Mesendoderm (in vitro differentiated cells): Measurements from ENCODE around the gene OFD1.

ENCODE experiments used
- DNase-seq: peaks from one replicate; pipeline ENCODE4 v3.0.0; 2013
- H2AK5ac ChIP-seq: 2 replicates; pipeline ENCODE4 v1.6.1; 2013; ENCODE audit warnings: low read length, inconsistent platforms
- H2BK120ac ChIP-seq: 2 replicates; pipeline ENCODE4 v1.6.1; 2013; ENCODE audit warnings: low read depth, mild to moderate bottlenecking, low read length, moderate library complexity, mixed read lengths
- H2BK15ac ChIP-seq: replicated peaks from 2 replicates; pipeline ENCODE4 v1.6.1; 2013; ENCODE audit warnings: low read depth, mild to moderate bottlenecking, moderate library complexity
- H2BK5ac ChIP-seq: 2 replicates; pipeline ENCODE4 v1.6.1; 2013; ENCODE audit warnings: low read length, inconsistent platforms
- H3K18ac ChIP-seq: 2 replicates; pipeline ENCODE4 v1.6.1; 2013; ENCODE audit warnings: mild to moderate bottlenecking, low read length, mixed read lengths
- H3K23ac ChIP-seq: one replicate; pipeline ENCODE4 v1.6.1; 2013; ENCODE audit warnings: low read length
- H3K27ac ChIP-seq: 2 replicates; pipeline ENCODE4 v1.5.1; 2013; ENCODE audit warnings: low read depth, mild to moderate bottlenecking, inconsistent platforms, low read length, moderate library complexity
- H3K27me3 ChIP-seq: 2 replicates; pipeline ENCODE4 v1.6.1; 2013; ENCODE audit warnings: low read length, control low read depth, mild to moderate bottlenecking, inconsistent platforms; ENCODE audit not compliant: insufficient read depth, poor library complexity
- H3K36me3 ChIP-seq: 2 replicates; pipeline ENCODE4 v1.6.1; 2013; ENCODE audit warnings: low read length, inconsistent platforms; ENCODE audit not compliant: control insufficient read depth, insufficient read depth
- H3K4ac ChIP-seq: one replicate; pipeline ENCODE4 v1.6.1; 2013; ENCODE audit warnings: low read depth, mild to moderate bottlenecking, low read length, moderate library complexity
- H3K4me1 ChIP-seq: 2 replicates; pipeline ENCODE4 v1.6.1; 2013; ENCODE audit warnings: low read depth, low read length, inconsistent platforms; ENCODE audit not compliant: control insufficient read depth
- H3K4me2 ChIP-seq: 2 replicates; pipeline ENCODE4 v1.6.1; 2013; ENCODE audit warnings: low read length
- H3K4me3 ChIP-seq: 2 replicates; pipeline ENCODE4 v1.5.1; 2013; ENCODE audit warnings: mild to moderate bottlenecking, low read length
- H3K56ac ChIP-seq: one replicate; pipeline ENCODE4 v1.6.1; 2013; ENCODE audit warnings: low read length
- H3K79me1 ChIP-seq: 2 replicates; pipeline ENCODE4 v1.6.1; 2013; ENCODE audit warnings: low read length, inconsistent platforms
- H3K79me2 ChIP-seq: 2 replicates; pipeline ENCODE4 v1.6.1; 2013; ENCODE audit warnings: mild to moderate bottlenecking, low read length; ENCODE audit not compliant: control insufficient read depth, insufficient read depth
- H3K9ac ChIP-seq: 2 replicates; pipeline ENCODE4 v1.6.1; 2013; ENCODE audit warnings: low read length, inconsistent platforms
- H4K5ac ChIP-seq: one replicate; pipeline ENCODE4 v1.6.1; 2013; ENCODE audit warnings: low read length
- H4K8ac ChIP-seq: one replicate; pipeline ENCODE4 v1.6.1; 2013; ENCODE audit warnings: low read depth, mild to moderate bottlenecking, control low read depth, low read length, moderate library complexity
- WGBS: extraction: QIAGEN DNeasy Blood & Tissue Kit; methylation state at CpG from one replicate; pipeline ENCODE4 v1.1.7; 2013; ENCODE audit warnings: low lambda C conversion rate, missing lambda C conversion rate; ENCODE audit not compliant: insufficient coverage; ENCODE audit errors: extremely low coverage; 5-methylcytosine and 5-hydroxymethylcytosine counted together

OFD1 gene

GRCh38 chrX:13763489-13763888 is 28.9 kb downstream of the OFD1 start:
- H3K79me1 ChIP-seq = no peaks in the 10 kb centered on the region
- H3K4ac ChIP-seq = no peak overlapping the region
- H3K9ac ChIP-seq = no peak overlapping the region
- H3K56ac ChIP-seq = no peak overlapping the region
- H3K36me3 ChIP-seq = no peaks in the 10 kb centered on the region
- H3K79me2 ChIP-seq = no peaks in the 10 kb centered on the region
- H3K18ac ChIP-seq = no peak overlapping the region
- no peak overlapping the region for H4K8ac ChIP-seq
- no peak overlapping the region for H2BK15ac ChIP-seq
- no peak overlapping the region for H3K4me3 ChIP-seq
- no peaks in the 10 kb centered on the region for H3K4me1 ChIP-seq
- no peak overlapping the region for H2BK120ac ChIP-seq
- H3K27ac ChIP-seq = no peak overlapping the region
- no peak for DNase-seq
- no peaks in the 10 kb centered on the region for H3K27me3 ChIP-seq
- H4K5ac ChIP-seq = no peak overlapping the region
- no peak overlapping the region for H3K4me2 ChIP-seq
- H2BK5ac ChIP-seq = no peak overlapping the region
- no CpG with 5 or more reads among the region's 8 CpGs for WGBS
- no peak overlapping the region for H2AK5ac ChIP-seq
- no peak overlapping the region for H3K23ac ChIP-seq

- H3K18ac ChIP-seq = no peak overlapping the region
- no peak overlapping the region for H3K23ac ChIP-seq
- no peaks in the 10 kb centered on the region for H3K27me3 ChIP-seq
- no peaks in the 10 kb centered on the region for H3K36me3 ChIP-seq
- H2BK5ac ChIP-seq = no peak overlapping the region
- no peak overlapping the region for H3K4ac ChIP-seq
- H2AK5ac ChIP-seq = no peak overlapping the region
- H2BK15ac ChIP-seq = no peak overlapping the region
- H3K4me2 ChIP-seq = no peak overlapping the region
- DNase-seq = no peak
- H3K56ac ChIP-seq = no peak overlapping the region
- no peaks in the 10 kb centered on the region for H3K4me1 ChIP-seq
- H3K79me1 ChIP-seq = no peaks in the 10 kb centered on the region
- H3K27ac ChIP-seq = no peak overlapping the region
- no peak overlapping the region for H3K4me3 ChIP-seq
- no CpG with 5 or more reads among the region's 7 CpGs for WGBS
- H2BK120ac ChIP-seq = no peak overlapping the region
- H3K79me2 ChIP-seq = no peaks in the 10 kb centered on the region
- H4K8ac ChIP-seq = no peak overlapping the region
- no peak overlapping the region for H3K9ac ChIP-seq
- H4K5ac ChIP-seq = no peak overlapping the region
Observed at GRCh38 chrX:13764281-13764680, 29.7 kb downstream of the OFD1 start.

DNA sequence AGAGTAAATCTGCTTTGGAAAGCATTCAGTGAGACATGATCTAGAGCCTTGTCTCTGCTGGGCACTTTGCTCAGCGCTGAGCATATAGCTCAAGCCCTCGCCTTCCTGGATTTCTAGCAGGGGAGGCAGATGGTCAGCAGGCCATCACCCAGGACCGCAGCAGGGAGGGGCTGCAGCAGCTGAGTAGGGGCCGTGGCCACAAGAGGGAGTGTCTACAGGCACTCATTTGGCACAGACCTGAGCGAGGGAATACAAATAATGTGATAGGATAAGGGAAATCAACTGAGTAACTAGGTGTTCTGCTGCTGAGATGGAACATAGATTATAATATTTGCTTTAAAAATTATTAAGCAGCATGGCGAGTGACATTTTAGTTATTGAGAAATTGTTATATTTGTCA is 30.2 kb downstream of the OFD1 start:
- Histone ChIP-seq H3K79me1 (no peaks in the 10 kb centered on the region), H3K4me3 (no peak overlapping the region), H3K18ac (no peak overlapping the region), H2BK15ac (no peak overlapping the region), H3K27me3 (no peaks in the 10 kb centered on the region), H3K79me2 (no peaks in the 10 kb centered on the region), H3K4ac (no peak overlapping the region), H3K23ac (no peak overlapping the region), H3K27ac (no peak overlapping the region), H4K8ac (no peak overlapping the region), H2BK5ac (no peak overlapping the region), H4K5ac (no peak overlapping the region), H3K56ac (no peak overlapping the region), H2BK120ac (no peak overlapping the region), H3K4me2 (no peak overlapping the region), H3K4me1 (no peaks in the 10 kb centered on the region), H3K9ac (no peak overlapping the region), H2AK5ac (no peak overlapping the region), H3K36me3 (no peaks in the 10 kb centered on the region)
- WGBS = no CpG with 5 or more reads among the region's 6 CpGs
- peak; percentile 58 for DNase-seq

DNA sequence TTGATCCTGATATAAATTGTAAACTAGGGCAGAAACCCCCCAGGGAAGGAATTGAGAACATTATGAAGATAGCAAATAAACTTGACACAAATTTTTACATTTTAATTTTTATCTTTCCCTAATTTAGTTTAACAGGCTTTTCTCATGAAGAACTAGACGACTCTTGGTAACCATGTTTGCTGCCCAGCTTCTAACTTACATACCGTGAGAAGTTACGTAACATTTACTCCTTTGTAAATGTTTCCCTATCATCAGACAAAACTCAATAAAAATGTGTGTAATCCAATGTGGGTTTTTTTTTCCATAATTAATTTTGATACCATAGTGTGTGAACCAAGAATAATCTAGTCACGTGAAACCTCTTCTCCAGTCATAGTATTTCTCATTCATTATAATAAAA is 34.4 kb downstream of the OFD1 start:
- no peak overlapping the region for H3K4ac ChIP-seq
- no peak overlapping the region for H3K4me3 ChIP-seq
- no peak overlapping the region for H4K8ac ChIP-seq
- no peak overlapping the region for H2BK5ac ChIP-seq
- H4K5ac ChIP-seq = no peak overlapping the region
- H3K79me2 ChIP-seq = no peaks in the 10 kb centered on the region
- no peak overlapping the region for H3K27ac ChIP-seq
- no peaks in the 10 kb centered on the region for H3K79me1 ChIP-seq
- no peaks in the 10 kb centered on the region for H3K36me3 ChIP-seq
- no CpG with 5 or more reads among the region's 4 CpGs for WGBS
- DNase-seq = no peak
- no peak overlapping the region for H2BK15ac ChIP-seq
- H2BK120ac ChIP-seq = no peak overlapping the region
- no peak overlapping the region for H3K56ac ChIP-seq
- H2AK5ac ChIP-seq = no peak overlapping the region
- no peak overlapping the region for H3K9ac ChIP-seq
- H3K27me3 ChIP-seq = no peaks in the 10 kb centered on the region
- no peak overlapping the region for H3K4me2 ChIP-seq
- H3K4me1 ChIP-seq = no peaks in the 10 kb centered on the region
- no peak overlapping the region for H3K23ac ChIP-seq
- no peak overlapping the region for H3K18ac ChIP-seq

- Histone ChIP-seq H3K4me3 (no peak overlapping the region), H3K79me1 (no peaks in the 10 kb centered on the region), H3K27ac (no peak overlapping the region), H4K8ac (no peak overlapping the region), H4K5ac (no peak overlapping the region), H3K79me2 (no peaks in the 10 kb centered on the region), H2BK15ac (no peak overlapping the region), H3K18ac (no peak overlapping the region), H3K56ac (no peak overlapping the region), H3K27me3 (no peaks in the 10 kb centered on the region), H3K9ac (no peak overlapping the region), H3K36me3 (no peaks in the 10 kb centered on the region), H2AK5ac (no peak overlapping the region), H3K23ac (no peak overlapping the region), H2BK120ac (no peak overlapping the region), H3K4me1 (no peaks in the 10 kb centered on the region), H3K4me2 (no peak overlapping the region), H2BK5ac (no peak overlapping the region), H3K4ac (no peak overlapping the region)
- WGBS = no CpG with 5 or more reads among the region's 3 CpGs
- no peak for DNase-seq
Observed at GRCh38 chrX:13770013-13770535, 35.5 kb downstream of the OFD1 start.

- H3K4me2 ChIP-seq = no peak overlapping the region
- H3K36me3 ChIP-seq = no peaks in the 10 kb centered on the region
- H3K4me1 ChIP-seq = no peaks in the 10 kb centered on the region
- H2BK5ac ChIP-seq = no peak overlapping the region
- no peak overlapping the region for H3K23ac ChIP-seq
- H3K79me2 ChIP-seq = no peaks in the 10 kb centered on the region
- no peak overlapping the region for H3K4me3 ChIP-seq
- no peak overlapping the region for H3K18ac ChIP-seq
- H3K9ac ChIP-seq = no peak overlapping the region
- H3K27ac ChIP-seq = no peak overlapping the region
- H3K4ac ChIP-seq = no peak overlapping the region
- no peak for DNase-seq
- H3K27me3 ChIP-seq = no peaks in the 10 kb centered on the region
- no peak overlapping the region for H2BK15ac ChIP-seq
- no peaks in the 10 kb centered on the region for H3K79me1 ChIP-seq
- no peak overlapping the region for H4K5ac ChIP-seq
- no peak overlapping the region for H2BK120ac ChIP-seq
- no peak overlapping the region for H3K56ac ChIP-seq
- no peak overlapping the region for H4K8ac ChIP-seq
- no peak overlapping the region for H2AK5ac ChIP-seq
- no CpG with 5 or more reads among the region's 2 CpGs for WGBS
Observed at GRCh38 chrX:13774696-13775095, 40.1 kb downstream of the OFD1 start.
